ENCODE data around the gene IMP3. TPM values are rescaled to one million over a fixed set of nuclear protein-coding genes. Genes with fewer than 3 reads are reported as not detected.
A peak's percentile ranks its signal among the peaks of the same experiment; 100 is the strongest.
"Not testable (repeated sequence)": the region's sequence is repeated elsewhere in the genome, so short reads cannot be mapped to it uniquely, and the experiment has no call there.

IMP3 gene
- total RNA-seq, 1 donor from 2014 or later = 159 TPM

GRCh38 chr15:75686212-75686642 is 46.2 kb upstream of the IMP3 start:
- H3K4me1 ChIP-seq, H3K9me3 ChIP-seq, H3K4me3 ChIP-seq, H3K27me3 ChIP-seq: not testable (repeated sequence)
- DNase-seq (ENCODE audit: low spot score in 2 of 2) = peak in 1 of 2 donors; percentile 90
- Histone ChIP-seq H3K36me3 (peaks cover 93 to 98% of the 10 kb centered on the region in 2 donors), H3K27ac (peak overlapping the region; percentile 20 to 54)
- TF ChIP-seq CTCF (IDR thresholded peaks at IDR 0.05) = peak; percentile 82 to 88 (median 83)
- intact Hi-C loops (cut with DNase I) = loop anchor here (2.0 kb wide), 2 partner anchors 47 to 117 kb away; no protein-coding TSS in a partner anchor

DNA sequence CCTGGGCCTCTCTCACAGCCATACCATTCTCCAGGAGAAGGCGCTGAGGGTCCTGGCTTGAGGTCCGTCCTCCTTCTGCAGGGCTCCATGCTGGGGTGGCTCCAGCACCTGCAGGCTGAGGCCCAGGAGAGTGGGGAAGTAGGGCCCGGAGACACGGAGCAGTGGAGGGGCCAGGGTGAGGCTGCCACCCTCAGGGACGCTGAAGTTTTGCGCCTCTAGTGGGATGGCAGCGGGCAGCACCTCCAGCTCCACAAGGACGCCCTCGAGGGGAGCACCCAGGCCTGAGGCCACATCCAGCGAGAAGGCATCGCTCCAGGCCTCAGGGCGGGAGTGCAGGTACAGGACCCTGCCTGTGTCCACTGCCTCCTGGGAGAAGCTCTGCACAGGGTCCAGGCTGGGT is 45.2 kb upstream of the IMP3 start:
- Histone ChIP-seq H3K4me3 (no peak overlapping the region), H3K27me3 (no peaks in the 10 kb centered on the region), H3K9me3 (no peaks in the 10 kb centered on the region), H3K4me1 (peaks cover 0 to 9% of the 10 kb centered on the region in 2 donors), H3K27ac (peak overlapping the region in 1 of 2 donors; percentile 18), H3K36me3 (peaks cover 93 to 99% of the 10 kb centered on the region in 2 donors)
- intact Hi-C loops (cut with DNase I) = no loop called here
- no peak for DNase-seq (ENCODE audit: low spot score in 2 of 2)
- TF ChIP-seq CTCF (IDR thresholded peaks at IDR 0.05) = no peak

DNA sequence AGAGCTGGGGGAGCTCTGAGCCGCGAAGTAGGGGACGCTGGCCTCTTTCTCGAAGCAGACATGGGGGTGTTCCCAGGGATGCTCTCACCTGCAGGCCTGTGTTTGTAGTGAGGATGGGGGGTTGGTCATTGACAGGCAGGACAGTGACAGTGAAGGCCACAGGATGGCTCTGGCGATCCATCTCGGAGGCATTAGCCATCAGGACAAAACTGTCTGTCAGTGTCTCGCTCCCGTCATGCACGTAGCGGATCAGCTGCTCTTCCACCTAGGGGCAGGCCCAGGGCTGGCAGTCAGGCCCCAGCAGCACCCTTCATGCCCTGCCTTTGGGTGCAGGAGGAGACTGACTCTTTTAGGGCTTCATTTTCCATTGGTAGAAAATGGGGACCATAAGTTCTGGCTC is 44.6 kb upstream of the IMP3 start:
- intact Hi-C loops (cut with DNase I) = loop anchor here (5.0 kb wide), 1 partner anchor 107 kb away; the partner anchor contains the start of gene PTPN9
- H3K27ac ChIP-seq = peak overlapping the region in 1 of 2 donors; percentile 18
- H3K4me3 ChIP-seq = no peak overlapping the region
- no peaks in the 10 kb centered on the region for H3K27me3 ChIP-seq
- peaks cover 93 to 99% of the 10 kb centered on the region in 2 donors for H3K36me3 ChIP-seq
- TF ChIP-seq CTCF (IDR thresholded peaks at IDR 0.05) = no peak
- peaks cover 0 to 9% of the 10 kb centered on the region in 2 donors for H3K4me1 ChIP-seq
- H3K9me3 ChIP-seq = no peaks in the 10 kb centered on the region
- no peak for DNase-seq (ENCODE audit: low spot score in 2 of 2)

DNA sequence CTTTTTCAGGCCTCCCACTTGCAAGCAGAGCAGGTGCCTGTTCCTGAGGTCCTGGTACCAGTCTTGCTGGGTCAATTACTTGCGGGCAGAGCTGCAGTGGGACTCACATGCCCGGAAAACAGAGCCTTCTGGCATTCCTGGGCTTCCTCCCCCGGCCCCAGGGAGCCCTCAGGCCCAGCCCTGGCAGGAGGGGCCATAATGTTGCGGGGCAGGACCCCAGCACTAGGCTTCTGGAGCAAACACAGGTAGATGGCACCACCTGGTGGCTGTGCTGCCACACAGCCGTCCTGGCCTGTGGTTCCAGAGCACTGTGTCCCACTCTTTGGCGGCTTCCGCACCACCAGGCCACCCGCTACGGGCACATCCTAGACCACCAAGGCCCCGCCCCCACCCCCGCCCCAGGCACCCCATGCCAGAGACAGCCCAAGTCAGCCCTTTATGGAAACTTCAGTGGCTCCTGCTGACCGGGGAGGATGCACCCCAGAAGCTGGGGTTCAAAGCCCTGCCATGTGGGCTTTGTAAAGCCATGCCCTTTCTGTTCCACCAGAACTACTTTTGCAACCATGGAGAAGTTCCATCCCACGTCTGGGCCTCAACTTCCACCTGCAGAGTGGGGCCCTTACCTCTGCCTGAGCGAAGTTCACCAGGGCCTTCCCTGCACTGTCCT is 43.8 kb upstream of the IMP3 start:
- Histone ChIP-seq H3K27ac (peak overlapping the region; percentile 12 to 60), H3K36me3 (peaks cover 93 to 99% of the 10 kb centered on the region in 2 donors)
- not testable (repeated sequence) for DNase-seq (ENCODE audit: low spot score in 2 of 2); H3K9me3 ChIP-seq; H3K27me3 ChIP-seq; H3K4me1 ChIP-seq; H3K4me3 ChIP-seq
- peak; percentile 70 to 75 (median 72) for TF ChIP-seq CTCF (IDR thresholded peaks at IDR 0.05)
- intact Hi-C loops (cut with DNase I) = loop anchor here (5.0 kb wide), 1 partner anchor 106 kb away; the partner anchor contains the start of gene PTPN9

GRCh38 chr15:75682181-75683135 is 42.4 kb upstream of the IMP3 start:
- Histone ChIP-seq H3K4me1 (peaks cover 0 to 9% of the 10 kb centered on the region in 2 donors), H3K4me3 (no peak overlapping the region), H3K27ac (peak overlapping the region; percentile 38 to 60), H3K27me3 (no peaks in the 10 kb centered on the region), H3K36me3 (peaks cover 93 to 98% of the 10 kb centered on the region in 2 donors), H3K9me3 (no peaks in the 10 kb centered on the region)
- DNase-seq (ENCODE audit: low spot score in 2 of 2) = no peak
- TF ChIP-seq CTCF (IDR thresholded peaks at IDR 0.05) = no peak
- intact Hi-C loops (cut with DNase I) = loop anchor here (5.0 kb wide), 1 partner anchor 105 kb away; the partner anchor contains the start of gene PTPN9

Data from ascending aorta (tissue), 2 donors.